CD4-positive, alpha-beta T cell treated with Interleukin-17A for 1 hour (primary cell): ENCODE measurements around the gene SREK1IP1.
"Not testable (repeated sequence)": the region's sequence is repeated elsewhere in the genome, so short reads cannot be mapped to it uniquely, and the experiment has no call there.

Experiments used
- DNase-seq: peaks from one replicate; pipeline ENCODE4 v3.0.0-alpha.2; 2020

SREK1IP1 gene

DNA sequence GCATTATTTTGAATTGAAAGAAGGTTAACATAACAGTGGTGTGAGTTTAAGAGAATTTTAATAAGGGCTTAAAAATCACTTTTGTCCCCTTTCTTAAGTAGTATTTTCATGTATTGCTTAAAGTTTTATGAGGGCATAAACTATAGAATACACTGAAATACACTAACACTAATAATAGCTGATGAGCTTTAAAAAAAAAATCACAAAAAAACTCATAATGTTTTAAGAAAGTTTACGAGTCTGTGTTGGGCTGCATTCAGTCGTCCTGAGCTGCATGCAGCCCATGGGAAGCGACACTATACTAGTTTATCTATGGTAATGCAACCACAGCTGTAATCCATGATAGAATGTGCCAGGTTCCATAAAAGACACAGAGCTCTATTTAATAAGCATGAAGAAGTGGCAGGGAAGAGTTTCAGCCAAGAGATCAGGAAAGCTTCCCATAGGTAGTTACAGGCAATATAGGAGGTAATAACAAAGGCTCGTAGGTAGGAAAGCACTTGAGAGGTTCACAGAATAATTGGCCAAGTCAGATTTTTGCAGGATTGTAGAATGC lies 4.5 kb downstream of the SREK1IP1 start:
- DNase-seq = no peak

DNA sequence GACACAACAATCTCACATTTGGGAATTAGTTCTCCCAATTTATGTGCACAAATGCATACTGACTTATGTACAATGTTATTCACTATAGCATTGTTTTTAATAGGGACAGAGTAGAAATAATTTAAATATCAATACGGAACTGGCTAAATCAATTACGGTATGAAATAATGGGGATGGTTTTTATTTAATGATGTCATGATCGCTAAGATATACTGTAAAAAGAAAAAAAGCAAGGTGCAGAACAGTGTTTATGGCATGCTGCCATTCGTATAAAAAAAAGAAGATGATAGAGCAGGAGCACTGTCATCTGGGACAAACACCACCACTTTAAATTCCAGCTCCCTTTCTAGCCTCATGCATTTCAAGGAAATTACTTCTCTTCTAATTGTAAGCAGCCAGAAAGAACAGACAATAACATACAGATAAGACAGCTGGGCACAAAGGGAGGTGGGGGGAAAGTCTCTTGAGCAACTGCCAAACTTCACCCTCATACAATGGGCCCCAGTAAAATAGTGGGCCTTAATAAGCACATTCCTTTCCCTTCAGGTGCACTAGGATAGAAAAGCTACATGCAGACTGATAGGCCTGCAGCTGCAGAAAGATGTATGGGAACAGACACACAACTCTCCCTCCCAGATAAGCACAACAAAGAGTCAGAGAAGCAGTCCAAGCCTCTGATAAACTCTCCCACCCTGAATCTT lies 8.4 kb downstream of the SREK1IP1 start:
- no peak for DNase-seq

DNA sequence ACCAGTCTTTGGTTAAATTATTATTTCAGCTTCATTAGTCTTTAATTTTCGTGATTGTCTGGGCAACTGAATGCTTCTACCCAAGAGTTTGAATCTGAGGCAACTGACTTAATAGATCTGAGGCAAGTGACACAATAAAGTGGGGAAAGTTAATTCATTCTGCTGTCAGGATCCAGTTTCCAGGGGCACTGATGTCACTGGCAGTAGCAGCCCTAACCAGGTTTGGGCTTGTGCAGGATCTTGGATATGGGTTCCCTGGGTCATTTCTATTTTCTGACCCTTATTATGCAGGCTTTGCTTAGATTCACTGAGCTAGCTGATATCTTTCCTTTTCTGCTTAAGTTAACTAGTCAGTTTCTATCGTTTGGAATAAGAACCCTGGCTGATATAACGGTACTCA lies 9.6 kb downstream of the SREK1IP1 start:
- DNase-seq = no peak

DNA sequence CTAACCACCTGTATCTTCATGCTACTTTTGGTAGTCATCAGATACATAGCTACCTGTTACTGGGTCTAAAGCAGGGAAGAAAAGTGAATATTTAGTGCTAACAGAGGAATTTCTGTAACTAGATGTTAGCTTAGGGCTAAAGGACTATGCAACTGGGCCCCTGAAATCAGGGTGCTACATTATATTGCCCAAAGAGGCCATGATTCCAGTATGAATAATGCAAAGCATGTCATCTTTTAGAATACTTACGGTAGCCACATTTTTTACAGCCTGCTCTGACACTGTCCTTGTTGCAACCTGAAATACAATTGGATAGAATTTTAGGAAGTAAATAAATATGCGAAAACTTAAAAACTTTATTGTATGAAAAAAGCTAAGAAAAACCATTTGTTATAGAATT lies 14.4 kb downstream of the SREK1IP1 start:
- no peak for DNase-seq

DNA sequence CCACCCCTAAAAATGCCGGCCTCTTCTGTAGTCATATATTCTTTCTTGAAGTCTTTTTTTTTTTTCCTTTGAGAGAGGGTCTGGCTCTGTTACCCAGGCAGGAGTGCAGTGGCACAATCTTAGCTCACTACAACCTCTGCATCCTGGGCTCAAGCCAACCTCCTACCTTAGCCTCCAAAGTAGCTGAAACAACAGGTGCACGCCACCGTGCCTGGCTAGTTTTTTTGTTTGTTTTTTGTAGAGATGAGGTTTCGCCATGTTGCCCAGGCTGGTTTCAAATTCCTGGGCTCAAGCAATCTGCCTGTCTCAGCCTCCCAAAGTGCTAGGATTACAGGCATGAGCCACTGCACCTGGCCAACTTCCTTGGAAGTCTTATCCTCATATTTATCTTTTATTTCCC lies 19.1 kb downstream of the SREK1IP1 start:
- DNase-seq = no peak

DNA sequence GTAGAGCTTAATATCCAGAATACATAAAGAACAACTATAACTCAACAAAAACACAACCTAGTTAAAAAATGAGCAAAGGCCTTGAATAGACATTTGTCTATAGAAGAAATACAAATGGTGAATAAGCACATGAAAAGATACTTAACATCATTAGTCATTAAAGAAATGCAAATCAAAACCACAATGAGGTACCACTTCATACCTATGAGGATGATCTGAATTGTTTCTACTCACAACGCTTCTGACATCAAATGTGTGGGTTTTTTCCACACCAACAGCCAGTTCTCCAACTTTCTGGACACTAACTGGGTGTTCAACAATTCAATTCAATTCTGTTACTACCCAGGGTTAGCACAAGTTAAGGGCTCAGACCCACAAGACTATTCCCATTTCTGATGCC lies 22.0 kb downstream of the SREK1IP1 start:
- no peak for DNase-seq

DNA sequence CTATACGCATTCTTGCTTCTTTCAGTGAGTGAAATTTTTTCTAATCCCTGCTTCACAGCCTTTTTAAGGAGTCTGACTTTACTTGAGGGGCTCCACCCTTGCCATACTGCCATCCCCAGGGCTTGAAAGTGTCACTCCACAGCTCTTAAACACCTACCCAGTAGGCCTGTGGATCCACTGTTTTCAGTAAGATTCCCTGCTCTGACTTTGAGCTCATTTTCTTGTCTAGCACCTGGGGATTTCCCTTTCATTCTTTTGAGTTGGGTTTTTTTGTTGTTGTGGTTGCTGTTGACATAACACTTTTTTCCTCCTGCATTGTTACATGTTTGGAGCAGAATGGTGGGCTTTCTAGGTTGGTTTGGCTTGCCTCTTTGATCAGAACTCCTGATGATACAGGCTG lies 23.6 kb downstream of the SREK1IP1 start:
- DNase-seq = no peak

DNA sequence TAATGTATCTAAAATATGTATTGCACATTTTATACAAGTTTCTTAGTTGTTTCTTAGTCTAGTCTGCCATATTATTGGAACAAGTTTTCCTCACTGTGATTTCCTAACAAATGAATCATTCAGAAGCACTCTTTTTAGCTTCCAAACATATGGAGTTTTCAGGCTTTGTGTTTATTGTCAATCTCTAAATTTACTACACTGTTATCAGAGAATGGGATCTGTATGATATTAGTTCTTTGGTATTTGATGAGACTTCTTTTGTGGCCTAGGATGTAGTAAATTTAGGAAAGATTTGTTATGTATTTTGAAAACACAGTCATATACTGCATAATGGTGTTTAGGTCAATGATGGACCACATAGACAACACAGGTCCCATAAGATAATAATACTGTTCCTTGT lies 25.7 kb downstream of the SREK1IP1 start:
- DNase-seq = no peak

DNA sequence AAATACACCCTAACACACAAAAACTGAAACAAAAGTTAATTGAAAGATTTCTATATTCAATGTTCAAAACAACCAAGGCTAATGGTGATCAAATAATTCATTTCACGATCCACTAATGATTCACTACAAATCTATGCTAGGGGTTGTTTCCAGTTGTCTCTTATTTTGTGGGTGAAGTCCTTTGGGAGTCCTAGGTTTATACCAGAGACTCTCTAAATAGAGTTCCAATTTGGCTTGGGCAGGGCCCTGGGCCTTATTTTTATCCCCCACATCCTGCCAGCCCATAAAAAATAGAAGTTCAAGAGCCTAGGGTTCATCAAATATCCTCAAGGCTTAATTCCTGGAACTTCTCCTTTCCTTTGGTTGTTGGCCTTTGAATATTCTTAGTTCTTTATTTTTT lies 26.1 kb downstream of the SREK1IP1 start:
- no peak for DNase-seq

DNA sequence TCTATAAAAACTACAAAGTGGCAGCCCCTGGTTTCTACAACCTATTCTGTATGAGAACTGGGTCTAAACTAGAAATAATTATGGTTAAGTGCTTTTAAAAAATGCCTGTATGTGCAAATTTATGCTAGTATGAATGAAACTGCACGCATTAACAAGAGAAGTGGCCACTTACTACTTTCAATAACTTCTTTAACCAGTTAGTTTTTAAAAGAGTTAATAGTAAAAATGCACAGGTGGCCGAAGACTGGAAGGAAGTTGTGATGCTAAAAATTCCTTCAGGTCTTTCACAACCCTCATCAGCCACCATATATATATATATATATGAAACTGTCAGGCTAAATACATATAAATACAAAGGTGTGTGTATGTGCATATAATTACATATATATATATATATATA lies 41.3 kb downstream of the SREK1IP1 start:
- DNase-seq = no peak

DNA sequence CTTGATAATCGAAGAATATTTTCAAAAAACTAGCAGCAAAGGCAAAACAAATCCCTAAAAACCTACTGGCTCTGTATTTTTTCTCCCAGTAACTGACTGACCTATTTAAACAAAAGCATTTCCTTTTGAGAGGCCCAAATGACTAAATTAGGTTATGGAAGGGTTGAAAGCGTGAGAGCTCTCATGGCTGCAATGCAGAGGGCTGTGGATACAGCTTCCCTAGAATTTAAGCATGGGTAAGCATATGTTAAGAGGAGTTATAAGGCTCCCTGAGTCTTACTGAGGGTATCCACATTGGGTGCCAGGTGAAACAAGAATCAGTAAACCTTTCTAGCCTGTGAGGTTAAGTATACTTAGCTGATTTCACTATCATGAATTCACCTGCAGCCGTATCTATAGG lies 45.9 kb downstream of the SREK1IP1 start:
- no peak for DNase-seq

DNA sequence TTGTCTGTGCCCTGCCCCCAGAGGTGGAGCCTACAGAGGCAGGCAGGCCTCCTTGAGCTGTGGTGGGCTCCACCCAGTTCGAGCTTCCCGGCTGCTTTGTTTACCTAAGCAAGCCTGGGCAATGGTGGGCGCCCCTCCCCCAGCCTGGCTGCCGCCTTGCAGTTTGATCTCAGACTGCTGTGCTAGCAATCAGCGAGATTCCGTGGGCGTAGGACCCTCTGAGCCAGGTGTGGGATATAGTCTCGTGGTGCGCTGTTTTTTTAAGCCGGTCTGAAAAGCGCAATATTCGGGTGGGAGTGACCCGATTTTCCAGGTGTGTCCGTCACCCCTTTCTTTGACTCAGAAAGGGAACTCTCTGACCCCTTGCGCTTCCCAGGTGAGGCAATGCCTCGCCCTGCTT lies 54.0 kb downstream of the SREK1IP1 start:
- not testable (repeated sequence) for DNase-seq

DNA sequence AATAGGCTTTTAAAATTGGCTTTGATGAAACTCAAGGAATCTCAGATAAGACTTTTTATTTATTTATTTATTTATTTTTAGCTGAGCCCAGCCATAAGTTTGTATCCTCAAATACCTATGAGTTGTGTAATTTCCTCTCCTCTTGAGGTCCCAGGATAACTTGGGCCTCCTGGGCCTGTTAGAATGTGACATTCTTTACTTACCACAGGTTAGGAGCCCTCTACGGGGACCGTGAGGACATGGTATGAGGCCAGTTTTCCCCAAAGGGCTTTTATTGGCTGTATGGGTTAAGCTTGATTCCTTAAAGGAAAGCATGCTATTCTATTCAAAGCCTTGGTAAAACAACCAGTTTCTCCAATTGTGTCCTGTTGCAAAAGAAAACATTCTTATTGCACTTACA lies 61.3 kb downstream of the SREK1IP1 start:
- no peak for DNase-seq

DNA sequence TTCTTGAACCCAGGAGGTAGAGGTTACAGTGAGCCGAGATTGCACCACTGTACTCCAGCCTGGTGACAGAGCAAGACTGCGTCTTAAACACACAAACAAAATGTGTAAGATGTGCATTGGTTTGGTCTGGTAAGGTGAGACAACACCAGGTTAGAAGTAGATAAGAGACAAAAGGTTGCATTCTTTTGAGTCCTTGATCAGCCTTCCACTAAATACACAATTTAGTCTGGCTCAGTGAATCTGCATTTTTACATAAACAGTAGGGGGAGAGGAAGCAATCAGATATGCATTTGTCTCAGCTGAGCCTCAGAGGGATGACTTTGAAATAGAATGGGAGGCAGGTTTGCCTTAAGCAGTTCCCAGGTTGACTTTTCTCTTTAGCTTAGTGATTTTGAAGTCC lies 62.4 kb downstream of the SREK1IP1 start:
- DNase-seq = not testable (repeated sequence)

DNA sequence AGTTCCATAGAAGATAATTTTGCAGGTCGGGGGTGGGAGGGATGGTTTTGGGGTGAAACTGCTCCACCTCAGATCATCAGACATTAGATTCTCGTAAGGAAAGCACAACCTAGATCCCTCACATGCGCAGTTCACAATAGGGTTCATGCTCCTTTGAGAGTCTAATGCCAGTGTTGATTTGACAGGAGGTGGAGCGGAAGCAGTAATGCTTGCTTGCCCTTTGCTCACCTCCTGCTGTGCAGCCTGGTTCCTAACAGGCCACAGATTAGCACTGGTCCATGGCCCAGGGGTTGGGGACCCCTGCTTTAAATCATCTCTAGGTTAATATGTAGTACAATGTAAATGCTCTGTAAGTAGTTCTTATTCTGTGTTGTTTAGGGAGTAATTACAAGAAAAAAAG lies 67.7 kb downstream of the SREK1IP1 start:
- no peak for DNase-seq

DNA sequence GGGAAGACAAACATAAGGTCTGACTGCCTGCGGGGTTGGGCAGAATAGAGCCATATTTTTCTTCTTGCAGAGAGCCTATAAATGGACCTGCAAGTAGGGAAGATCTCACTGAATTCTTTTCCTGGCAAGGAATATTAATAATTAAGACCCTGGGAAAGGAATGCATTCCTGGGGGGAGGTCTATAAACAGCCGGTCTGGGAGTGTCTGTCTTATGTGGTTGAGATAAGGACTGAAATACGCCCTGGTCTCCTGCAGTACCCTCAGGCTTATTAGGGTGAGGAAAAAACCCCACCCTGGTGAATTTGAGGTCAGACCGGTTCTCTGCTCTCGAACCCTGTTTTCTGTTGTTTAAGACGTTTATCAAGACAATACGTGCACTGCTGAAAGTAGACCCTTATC lies 72.1 kb downstream of the SREK1IP1 start:
- DNase-seq = not testable (repeated sequence)

DNA sequence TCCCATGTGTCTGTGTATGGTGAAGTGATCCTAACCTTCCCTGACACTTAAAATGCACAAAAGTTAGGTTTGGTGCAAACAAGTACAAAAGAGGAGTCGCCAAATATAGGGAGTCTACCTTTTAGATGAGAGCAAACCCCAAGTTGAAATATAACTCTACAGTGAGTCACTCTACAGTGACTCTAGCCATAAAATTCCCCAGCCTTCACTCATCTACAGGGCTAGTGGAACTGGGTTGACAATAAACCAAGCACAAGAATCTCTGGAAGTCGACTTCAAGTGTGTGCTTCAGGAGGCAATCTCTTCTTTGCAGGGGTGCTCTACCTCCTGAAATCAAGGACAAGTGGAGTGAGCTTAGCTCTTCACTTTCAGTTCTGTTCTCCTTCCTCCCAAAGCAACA lies 74.9 kb downstream of the SREK1IP1 start:
- no peak for DNase-seq

DNA sequence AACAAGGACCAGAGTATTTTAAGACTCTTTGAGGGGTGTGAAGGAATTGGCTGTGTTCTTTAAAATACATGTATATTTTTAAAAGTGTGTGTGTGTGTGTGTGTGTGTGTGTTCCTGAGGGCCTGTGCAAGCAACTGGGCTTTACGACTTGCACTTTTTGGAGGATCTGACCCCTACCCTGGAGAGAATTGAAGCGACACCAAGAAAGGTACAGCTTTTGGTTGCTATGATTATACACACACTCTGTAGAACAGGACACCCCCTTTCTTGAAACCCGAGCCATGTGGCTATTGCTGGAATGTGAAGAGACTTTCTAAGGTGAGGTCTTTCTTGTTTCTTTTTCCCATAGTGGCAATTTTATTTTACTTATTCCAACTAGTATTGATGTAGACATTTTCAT lies 77.2 kb downstream of the SREK1IP1 start:
- no peak for DNase-seq

DNA sequence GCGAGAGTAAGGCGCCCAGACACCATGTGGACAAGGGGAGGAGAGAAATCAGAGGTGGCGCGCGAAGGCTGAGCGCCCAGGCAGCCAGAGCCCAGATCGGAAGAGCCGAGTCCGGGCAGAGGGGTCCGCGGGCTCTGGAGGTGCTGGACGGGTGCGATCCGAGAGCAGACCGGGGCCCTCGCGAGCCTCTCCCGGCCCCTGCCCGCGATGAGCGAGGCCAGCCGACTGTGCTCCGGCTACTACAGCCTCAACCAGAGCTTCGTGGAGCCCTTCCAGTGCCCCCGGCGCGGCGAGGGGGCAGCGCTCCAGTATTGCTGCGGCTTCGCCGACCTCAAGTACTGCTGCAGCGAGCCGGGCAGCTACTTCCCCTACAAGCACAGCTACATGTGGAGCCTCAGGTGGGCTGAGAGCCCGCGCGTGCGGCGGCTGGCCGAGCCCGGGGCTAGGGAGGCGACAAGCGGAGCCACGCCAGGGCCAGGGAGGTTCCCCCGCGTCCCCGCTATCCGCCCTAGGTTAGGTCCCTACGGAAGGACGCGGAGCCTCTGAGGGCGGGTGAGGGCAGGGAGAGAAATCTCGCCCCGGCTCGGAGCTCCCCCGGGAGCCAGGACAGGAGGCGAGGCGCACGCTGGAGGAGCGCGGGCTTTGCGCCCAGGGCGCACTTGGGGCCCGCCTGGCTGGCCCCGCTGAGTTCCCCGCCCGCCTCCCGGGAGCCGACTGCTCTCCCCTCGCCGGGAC lies 77.9 kb downstream of the SREK1IP1 start, which contains the start of gene SHISAL2B:
TSS of gene SHISAL2B (plus strand) at position 87 of the 735 bp plus-strand sequence. CDS start at position 208, 121 bp downstream.
- no peak for DNase-seq

DNA sequence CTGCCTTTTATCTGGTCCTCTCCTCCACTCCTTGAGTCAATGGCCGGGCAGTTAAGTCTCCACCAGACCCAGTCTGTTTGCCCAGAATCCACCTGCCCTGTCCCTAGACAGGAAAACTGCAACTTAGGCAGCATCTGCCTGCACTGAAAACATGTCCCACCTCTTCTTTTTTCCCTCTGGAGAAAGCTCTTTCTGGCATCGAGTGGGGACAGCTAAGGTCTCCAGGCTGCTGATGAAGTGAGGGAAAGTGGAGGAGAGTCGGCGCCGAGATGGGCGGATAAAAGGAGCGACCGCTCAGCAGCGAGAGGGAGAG lies 78.4 kb downstream of the SREK1IP1 start:
- no peak for DNase-seq

DNA sequence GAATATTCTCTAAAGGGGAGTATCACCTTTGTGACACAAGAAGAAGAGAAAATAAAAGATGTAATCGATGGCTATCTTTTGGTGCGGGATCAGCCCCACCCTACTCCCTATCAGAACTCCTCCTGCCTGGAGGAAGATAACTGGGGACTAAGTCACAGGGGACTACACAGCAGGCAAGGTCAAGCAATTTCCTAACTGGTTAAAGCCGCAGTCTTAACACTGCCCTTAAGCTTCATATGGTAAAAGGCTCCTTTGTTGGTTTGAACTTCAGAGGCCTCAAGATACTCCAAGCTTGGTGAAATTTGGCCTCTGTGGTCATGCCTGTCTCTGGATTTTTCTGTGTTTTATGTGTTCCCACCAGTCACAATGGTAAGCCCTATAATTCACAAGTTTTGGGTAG lies 79.5 kb downstream of the SREK1IP1 start:
- DNase-seq = no peak

DNA sequence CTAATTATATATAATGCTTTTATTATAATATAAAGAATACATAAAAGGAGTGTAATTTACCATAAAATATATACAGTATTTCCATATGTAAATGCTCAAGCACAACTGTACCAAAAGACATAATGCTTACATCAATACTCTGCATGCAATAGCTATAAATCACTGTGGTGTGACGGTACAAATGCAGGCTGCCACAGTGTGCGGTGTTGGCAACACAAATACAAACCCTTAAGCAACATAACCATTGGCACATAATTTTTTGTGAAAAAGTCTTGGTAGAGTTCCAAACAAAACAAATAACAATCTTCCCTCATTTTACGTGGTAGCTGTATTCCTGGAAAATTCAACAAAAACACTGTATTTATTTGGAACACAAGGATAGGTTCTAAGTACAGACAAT lies 80.1 kb downstream of the SREK1IP1 start:
- DNase-seq = no peak

DNA sequence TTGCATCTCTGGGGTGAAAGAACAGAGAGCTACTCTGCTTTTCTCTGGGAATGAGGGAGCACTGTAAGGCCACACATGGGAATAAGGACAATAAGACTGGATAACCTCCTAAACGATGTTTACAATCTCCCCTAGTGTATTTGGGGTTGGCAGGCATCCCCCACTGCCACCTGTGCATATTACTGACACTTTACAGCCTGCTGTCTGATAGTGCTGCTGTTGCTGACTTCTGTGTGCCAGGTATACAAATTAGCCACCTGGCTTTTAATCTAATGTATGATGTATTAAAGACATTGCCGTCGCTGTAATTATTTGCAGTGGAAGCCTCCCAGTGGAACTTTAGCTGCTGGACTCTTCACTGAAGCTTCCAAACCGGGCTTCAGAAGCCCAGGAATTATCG lies 82.6 kb downstream of the SREK1IP1 start:
- no peak for DNase-seq

DNA sequence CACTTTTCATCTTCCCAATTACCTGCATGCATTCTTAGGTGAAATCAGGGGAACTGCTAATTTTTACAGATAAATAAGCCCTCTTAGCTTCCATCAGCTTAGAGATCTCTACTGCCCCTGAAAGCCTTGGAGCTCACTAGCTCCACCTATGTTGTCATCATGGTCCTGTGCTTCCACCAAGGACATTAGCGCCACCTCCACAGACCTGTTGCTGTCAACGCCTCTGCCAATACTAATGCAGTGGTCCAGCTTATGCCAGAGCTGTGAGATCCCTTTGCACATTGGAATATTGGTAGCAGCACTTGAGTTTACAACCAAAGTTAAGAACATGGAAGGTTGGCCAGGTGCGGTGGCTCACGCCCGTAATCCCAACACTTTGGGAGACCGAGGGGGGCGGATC lies 85.9 kb downstream of the SREK1IP1 start:
- DNase-seq = no peak

DNA sequence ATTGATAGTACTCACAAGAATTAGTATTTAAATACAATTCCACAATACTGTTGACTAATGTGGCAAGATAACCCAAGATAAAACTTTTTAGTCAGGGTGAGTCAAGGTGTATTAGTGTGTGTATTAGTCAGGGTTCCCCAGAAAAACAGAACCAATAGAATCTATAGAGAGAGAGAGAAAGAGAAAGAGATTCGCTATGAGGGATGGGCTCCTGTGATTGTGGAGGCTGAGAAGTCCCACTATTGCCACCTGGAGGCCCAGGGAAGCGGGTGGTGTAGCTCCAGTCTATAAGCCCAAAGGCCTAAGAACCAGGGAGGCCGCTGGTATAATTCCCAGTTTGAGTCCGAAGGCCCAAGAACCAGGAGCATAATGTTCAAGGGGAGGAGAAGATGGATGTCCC lies 88.2 kb downstream of the SREK1IP1 start:
- DNase-seq = no peak
